Hindlimb muscle (tissue), 1 donor: ENCODE measurements around the gene NLRP14. TPM values are rescaled to one million over a fixed set of nuclear protein-coding genes. Genes with fewer than 3 reads are reported as not detected.

Experiments
- DNase-seq: peaks from one replicate; pipeline ENCODE4 v3.0.0-alpha.2; 2013
- polyA plus RNA-seq: library from polyadenylated mRNA; unstranded; fragments of 120-200 nt; gene quantifications from one replicate; pipeline ENCODE4 v1.2.1, GENCODE V29; 2013; ENCODE audit not compliant: insufficient read length

Gene NLRP14, protein sequence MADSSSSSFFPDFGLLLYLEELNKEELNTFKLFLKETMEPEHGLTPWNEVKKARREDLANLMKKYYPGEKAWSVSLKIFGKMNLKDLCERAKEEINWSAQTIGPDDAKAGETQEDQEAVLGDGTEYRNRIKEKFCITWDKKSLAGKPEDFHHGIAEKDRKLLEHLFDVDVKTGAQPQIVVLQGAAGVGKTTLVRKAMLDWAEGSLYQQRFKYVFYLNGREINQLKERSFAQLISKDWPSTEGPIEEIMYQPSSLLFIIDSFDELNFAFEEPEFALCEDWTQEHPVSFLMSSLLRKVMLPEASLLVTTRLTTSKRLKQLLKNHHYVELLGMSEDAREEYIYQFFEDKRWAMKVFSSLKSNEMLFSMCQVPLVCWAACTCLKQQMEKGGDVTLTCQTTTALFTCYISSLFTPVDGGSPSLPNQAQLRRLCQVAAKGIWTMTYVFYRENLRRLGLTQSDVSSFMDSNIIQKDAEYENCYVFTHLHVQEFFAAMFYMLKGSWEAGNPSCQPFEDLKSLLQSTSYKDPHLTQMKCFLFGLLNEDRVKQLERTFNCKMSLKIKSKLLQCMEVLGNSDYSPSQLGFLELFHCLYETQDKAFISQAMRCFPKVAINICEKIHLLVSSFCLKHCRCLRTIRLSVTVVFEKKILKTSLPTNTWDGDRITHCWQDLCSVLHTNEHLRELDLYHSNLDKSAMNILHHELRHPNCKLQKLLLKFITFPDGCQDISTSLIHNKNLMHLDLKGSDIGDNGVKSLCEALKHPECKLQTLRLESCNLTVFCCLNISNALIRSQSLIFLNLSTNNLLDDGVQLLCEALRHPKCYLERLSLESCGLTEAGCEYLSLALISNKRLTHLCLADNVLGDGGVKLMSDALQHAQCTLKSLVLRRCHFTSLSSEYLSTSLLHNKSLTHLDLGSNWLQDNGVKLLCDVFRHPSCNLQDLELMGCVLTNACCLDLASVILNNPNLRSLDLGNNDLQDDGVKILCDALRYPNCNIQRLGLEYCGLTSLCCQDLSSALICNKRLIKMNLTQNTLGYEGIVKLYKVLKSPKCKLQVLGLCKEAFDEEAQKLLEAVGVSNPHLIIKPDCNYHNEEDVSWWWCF
- polyA plus RNA-seq = not detected

DNA sequence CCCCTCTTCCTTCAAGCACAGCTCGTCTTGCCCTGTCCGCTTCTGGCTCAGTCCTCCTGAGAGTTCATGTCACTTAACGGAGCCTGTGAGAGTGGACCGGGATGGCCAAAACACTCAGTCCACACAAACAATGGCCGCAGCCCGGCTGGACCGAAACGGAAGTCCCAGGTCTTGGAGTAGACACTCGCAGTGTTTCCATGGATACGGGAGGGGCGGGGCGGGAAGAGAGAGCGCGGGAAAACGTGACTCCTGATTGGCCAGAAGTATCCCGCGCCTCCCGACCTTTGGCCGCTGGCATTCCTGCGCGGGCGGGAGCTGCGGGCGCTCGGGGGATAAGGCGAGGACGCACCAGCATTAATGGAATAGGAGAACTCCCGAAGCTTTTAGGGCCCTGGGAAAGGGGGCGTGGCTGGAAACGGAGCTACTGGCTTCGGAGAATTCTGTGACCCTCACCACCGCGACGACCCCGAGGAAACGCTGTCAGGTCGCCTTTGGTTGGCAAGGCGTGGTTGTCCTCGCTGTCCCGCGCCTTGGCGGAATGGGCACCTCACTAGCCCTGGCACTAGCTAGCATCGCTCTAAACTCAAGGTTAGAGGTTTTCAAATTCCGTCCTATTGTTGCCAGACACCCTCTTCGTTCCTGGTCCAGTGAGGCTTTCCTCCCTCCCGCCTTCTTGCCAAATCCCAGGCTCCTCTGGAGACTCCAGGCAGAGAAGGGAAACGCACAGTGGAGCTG, at the start of gene NLRP14, which contains the start of gene ZNF214:
TSS of gene NLRP14 (plus strand) at position 297 of the 735 bp plus-strand sequence. CDS start 18,108 bp downstream, outside the sequence.
TSS of gene ZNF214 (minus strand) at position 164 of the 735 bp plus-strand sequence. CDS start 17,511 bp downstream, outside the sequence.
- DNase-seq = peak; percentile 93

GRCh38 chr11:6979365-6979764, 40.9 kb upstream of the NLRP14 start:
- no peak for DNase-seq

GRCh38 chr11:6986487-6986886, 33.8 kb upstream of the NLRP14 start:
- no peak for DNase-seq

GRCh38 chr11:6988506-6988905, 31.8 kb upstream of the NLRP14 start:
- no peak for DNase-seq

- no peak for DNase-seq
Observed at GRCh38 chr11:6991227-6991626, 29.1 kb upstream of the NLRP14 start.

DNA sequence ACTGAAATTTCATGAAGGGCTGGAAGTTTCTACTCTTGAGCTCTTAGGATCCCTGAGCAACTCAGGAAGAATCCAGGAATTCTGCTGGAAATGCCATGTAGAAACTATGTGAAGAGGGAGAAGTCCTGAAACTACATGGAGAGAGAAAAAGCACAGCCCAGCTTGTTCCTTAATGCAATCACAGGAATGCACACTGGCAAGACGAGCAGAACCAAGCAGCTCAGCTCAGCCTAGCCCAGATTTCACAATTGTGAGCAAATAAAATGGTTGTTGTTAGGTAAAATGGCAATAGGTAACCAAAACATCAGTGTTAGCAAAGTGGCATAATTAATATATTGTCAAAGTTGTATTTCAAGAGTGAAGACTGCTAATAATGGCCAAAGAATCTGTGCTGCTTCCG, 28.3 kb upstream of the NLRP14 start:
- DNase-seq = no peak

- no peak for DNase-seq
Observed at GRCh38 chr11:6992457-6993417, 27.5 kb upstream of the NLRP14 start.

- DNase-seq = no peak
Observed at GRCh38 chr11:6995703-6996102, 24.6 kb upstream of the NLRP14 start.

GRCh38 chr11:7004482-7004881, 15.8 kb upstream of the NLRP14 start:
- no peak for DNase-seq

GRCh38 chr11:7014118-7014517, 6.2 kb upstream of the NLRP14 start:
- no peak for DNase-seq

GRCh38 chr11:7016011-7016410, 4.3 kb upstream of the NLRP14 start:
- no peak for DNase-seq

GRCh38 chr11:7019500-7020182, 638 bp upstream of the NLRP14 start:
- peak; percentile 15 for DNase-seq

DNA sequence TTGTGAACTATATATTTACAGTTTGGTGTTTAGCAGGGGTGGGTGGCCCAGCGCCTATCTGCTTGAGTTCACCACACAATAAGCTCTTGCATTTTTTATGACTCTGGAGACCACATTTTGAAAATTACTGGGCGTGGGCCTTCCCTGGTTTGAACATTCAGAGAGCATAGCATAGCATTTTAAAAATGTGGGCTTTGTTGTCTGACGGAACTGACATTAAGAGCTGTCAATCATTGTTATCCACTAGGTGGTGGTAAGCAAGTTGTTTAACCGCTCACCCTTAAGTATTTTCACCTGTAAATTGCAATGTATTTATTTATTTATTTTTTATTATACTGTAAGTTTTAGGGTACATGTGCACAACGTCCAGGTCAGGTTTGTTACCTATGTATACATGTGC, 1.0 kb downstream of the NLRP14 start:
- no peak for DNase-seq

- DNase-seq = no peak
Observed at GRCh38 chr11:7028141-7028540, 7.9 kb downstream of the NLRP14 start.

DNA sequence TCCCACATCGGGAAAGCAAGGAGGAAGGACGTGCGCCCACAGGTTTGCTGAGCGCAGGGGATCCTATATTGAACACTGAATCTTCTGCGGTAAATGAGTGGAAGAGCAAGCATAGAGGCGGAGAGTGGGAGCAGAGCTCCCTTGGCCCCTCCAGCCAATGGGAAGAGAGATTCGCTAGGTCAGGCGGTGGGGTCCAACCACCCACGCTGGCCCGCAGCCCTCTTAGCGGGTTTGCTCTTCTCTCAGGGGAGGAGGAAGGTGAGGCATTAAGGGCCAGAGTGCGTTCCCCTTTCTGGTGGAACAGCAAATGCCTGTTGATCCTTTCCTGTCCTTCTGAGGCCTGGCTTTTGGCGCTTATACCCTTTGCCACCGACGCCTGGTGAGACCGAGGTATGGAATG, 10.6 kb downstream of the NLRP14 start:
- DNase-seq = no peak

GRCh38 chr11:7031471-7031871, 11.2 kb downstream of the NLRP14 start:
- DNase-seq = no peak

DNA sequence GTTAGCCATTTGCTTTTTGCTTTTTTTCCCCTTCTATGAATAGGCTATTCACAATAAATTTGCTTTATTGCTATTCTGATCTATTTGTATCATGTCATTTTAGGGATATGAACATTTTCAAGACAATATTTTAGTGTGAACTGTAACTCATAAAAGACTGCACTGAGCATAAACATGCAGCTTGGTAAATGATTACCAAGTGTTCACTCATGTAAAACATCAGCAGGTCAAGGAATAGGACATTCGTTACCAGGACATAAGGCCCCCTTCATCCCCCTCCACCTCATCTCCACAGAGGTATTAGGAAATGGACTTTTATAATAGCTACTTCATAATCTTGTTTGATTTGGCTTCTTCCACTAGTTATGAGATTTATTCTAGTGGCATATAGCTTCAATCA, 12.4 kb downstream of the NLRP14 start:
- no peak for DNase-seq

- DNase-seq = no peak
Observed at GRCh38 chr11:7034019-7034418, 13.7 kb downstream of the NLRP14 start.

DNA sequence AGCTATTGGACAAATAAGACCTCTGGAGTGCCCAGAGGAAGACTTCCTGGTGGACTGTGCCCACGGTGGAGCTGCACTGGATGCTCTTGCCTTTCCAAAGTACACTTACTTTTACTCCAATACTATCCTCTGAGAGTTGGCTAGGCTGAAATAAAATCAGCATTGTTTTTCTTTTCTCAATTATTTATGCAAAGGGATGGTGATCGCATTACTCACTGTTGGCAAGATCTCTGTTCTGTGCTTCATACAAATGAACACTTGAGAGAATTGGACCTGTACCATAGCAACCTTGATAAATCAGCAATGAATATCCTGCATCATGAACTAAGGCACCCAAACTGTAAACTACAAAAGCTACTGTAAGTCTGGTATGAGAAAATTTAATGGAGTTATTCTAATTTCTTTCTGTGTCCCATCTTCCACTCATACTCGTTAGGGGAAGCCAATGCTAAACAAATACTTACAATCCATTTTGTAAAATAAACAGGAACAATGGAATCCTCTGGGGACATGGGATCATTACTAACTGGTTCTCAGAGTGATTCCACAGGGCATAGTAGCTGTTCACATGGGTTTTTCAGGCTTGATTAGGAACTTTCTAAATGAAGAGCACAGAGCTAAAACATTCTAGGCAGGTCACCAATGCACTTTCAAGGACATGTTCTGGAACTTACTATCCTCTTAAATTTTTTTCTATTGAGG, 26.3 kb downstream of the NLRP14 start:
- no peak for DNase-seq

DNA sequence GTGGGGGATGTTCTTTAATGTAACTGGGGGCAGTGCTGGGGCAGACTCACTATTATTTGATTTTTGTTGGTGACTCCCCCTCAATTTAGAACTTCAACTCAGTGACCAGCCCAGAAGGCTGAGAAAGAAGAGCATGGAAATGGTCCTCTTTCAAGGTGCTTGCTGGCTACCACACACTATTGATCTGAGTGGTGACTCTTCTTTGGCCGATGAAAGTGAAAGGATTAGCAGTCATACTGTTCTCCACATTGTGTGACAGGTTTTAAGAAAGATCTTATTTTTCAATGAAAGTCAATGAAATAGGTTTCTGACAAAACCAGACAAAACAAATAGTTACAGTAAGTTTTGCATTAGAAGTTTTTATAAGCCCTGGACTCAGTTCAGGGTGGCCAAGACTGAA, 29.9 kb downstream of the NLRP14 start:
- DNase-seq = no peak
